Upper lobe of left lung (tissue), 4 donors: ENCODE results near the gene TMCO4.

Source experiments
- CTCF ChIP-seq, 6 experiments: fragments of 450-650 bp in 4 of 6; fragments of 200-600 bp in 2 of 6; sonication (generic) in 2 of 6; IDR thresholded peaks; one replicate each; pipeline ENCODE4 v1.5.1; 2016 to 2019; ENCODE audit warnings: antibody characterized with exemption in 6 of 6
- EP300 ChIP-seq, 4 donors: sonication (generic); formaldehyde crosslinking; IDR thresholded peaks; one replicate each; pipeline ENCODE4 v1.5.1; 2017; ENCODE audit warnings: antibody characterized with exemption in 4 of 4, control low read depth in 2 of 4
- POLR2A ChIP-seq, 4 donors: fragments of 450-650 bp; IDR thresholded peaks; one replicate each; pipeline ENCODE4 v1.5.1; 2016 to 2017; ENCODE audit warnings: antibody characterized with exemption in 4 of 4, mild to moderate bottlenecking in 2 of 4
- POLR2AphosphoS5 ChIP-seq, 2 donors: sonication (generic); formaldehyde crosslinking; IDR thresholded peaks; one replicate each; pipeline ENCODE4 v1.5.1; 2017; ENCODE audit warnings: antibody characterized with exemption in 2 of 2

GRCh38 chr1:19656780-19657466, 142.8 kb downstream of the TMCO4 start:
- no peak for TF ChIP-seq CTCF (IDR thresholded peaks at IDR 0.05)
- TF ChIP-seq POLR2AphosphoS5 (IDR thresholded peaks at IDR 0.05), result no peak
- no peak for TF ChIP-seq POLR2A (IDR thresholded peaks at IDR 0.05)
- no peak for TF ChIP-seq EP300 (IDR thresholded peaks at IDR 0.05)
